ENCODE results near the gene IQCE. TPM values are rescaled to one million over a fixed set of nuclear protein-coding genes. Genes with fewer than 3 reads are reported as not detected.
"Not testable (repeated sequence)": the region's sequence is repeated elsewhere in the genome, so short reads cannot be mapped to it uniquely, and the experiment has no call there.

Gene IQCE
- total RNA-seq, 6 donors from 2014 or later: 18.0 to 51.3 (median 23.9) TPM

- 81 to 83% methylated on average over 14 to 16 of the region's 16 CpGs for WGBS, 2 donors
- peaks cover 0 to 22% (median 2%) of the 10 kb centered on the region in 4 donors for H3K36me3 ChIP-seq
- ATAC-seq (ENCODE audit: low FRiP score in 2 of 2): no peak
- no peak overlapping the region for H3K27ac ChIP-seq
- no peak for TF ChIP-seq CTCF (IDR thresholded peaks at IDR 0.05)
- no peak for TF ChIP-seq POLR2AphosphoS5 (IDR thresholded peaks at IDR 0.05)
- no peak for TF ChIP-seq POLR2A (IDR thresholded peaks at IDR 0.05)
- no peak for TF ChIP-seq EP300 (IDR thresholded peaks at IDR 0.05)
- H3K9me3 ChIP-seq: no peaks in the 10 kb centered on the region
- H3K27me3 ChIP-seq: no peaks in the 10 kb centered on the region
- peak overlapping the region in 3 of 4 donors; percentile 70 to 94 (median 83) for H3K4me3 ChIP-seq
- peaks cover 23 to 39% (median 30%) of the 10 kb centered on the region in 4 donors for H3K4me1 ChIP-seq
- no peak for DNase-seq
These were observed 4.8 kb upstream of the IQCE start for GRCh38 chr7:2553831-2554581.

GRCh38 chr7:2554661-2555111 lies 4.1 kb upstream of the IQCE start:
- DNase-seq: peak in 1 of 2 donors; percentile 42
- H3K27me3 ChIP-seq: no peaks in the 10 kb centered on the region
- H3K27ac ChIP-seq: peak overlapping the region; percentile 96 to 99 (median 98)
- peaks cover 0 to 17% (median 0%) of the 10 kb centered on the region in 4 donors for H3K36me3 ChIP-seq
- TF ChIP-seq POLR2AphosphoS5 (IDR thresholded peaks at IDR 0.05) (no peak), CTCF (IDR thresholded peaks at IDR 0.05) (no peak), POLR2A (IDR thresholded peaks at IDR 0.05) (no peak), EP300 (IDR thresholded peaks at IDR 0.05) (no peak)
- WGBS, 2 donors: 3 to 13% methylated on average over 3 to 9 of the region's 12 CpGs
- ATAC-seq (ENCODE audit: low FRiP score in 2 of 2): no peak
- H3K4me3 ChIP-seq: peak overlapping the region; percentile 70 to 94 (median 84)
- H3K4me1 ChIP-seq: peaks cover 26 to 44% (median 34%) of the 10 kb centered on the region in 4 donors
- no peaks in the 10 kb centered on the region for H3K9me3 ChIP-seq

GRCh38 chr7:2555121-2556052 lies 3.4 kb upstream of the IQCE start, which contains the start of gene BRAT1:
BRAT1 (minus strand) TSS chr7:2555524; CDS start chr7:2554431, 1,093 bp downstream.
- Histone ChIP-seq H3K27ac (peak within 1 kb of the TSS; percentile 96 to 99 (median 98)), H3K9me3 (no peaks in the 10 kb centered on the region), H3K4me1 (peaks cover 33 to 51% (median 40%) of the 10 kb centered on the region in 4 donors), H3K27me3 (no peaks in the 10 kb centered on the region), H3K36me3 (peaks cover 0 to 12% (median 0%) of the 10 kb centered on the region in 4 donors), H3K4me3 (peak within 1 kb of the TSS; percentile 70 to 94 (median 84))
- 0 to 1% methylated on average over 16 to 24 of the region's 79 CpGs for WGBS, 2 donors
- peak in 4 of 6 experiments; percentile 33 to 56 (median 41) for TF ChIP-seq CTCF (IDR thresholded peaks at IDR 0.05)
- TF ChIP-seq EP300 (IDR thresholded peaks at IDR 0.05): no peak
- TF ChIP-seq POLR2A (IDR thresholded peaks at IDR 0.05): peak in 3 of 4 donors; percentile 33 to 80 (median 40)
- peak; percentile 78 to 89 for TF ChIP-seq POLR2AphosphoS5 (IDR thresholded peaks at IDR 0.05)
- ATAC-seq (ENCODE audit: low FRiP score in 2 of 2): peak; percentile 96 to 97
- peak; percentile 98 to 99 for DNase-seq

GRCh38 chr7:2559283-2559950 lies 638 bp downstream of the IQCE start:
- peaks cover 0 to 3% (median 0%) of the 10 kb centered on the region in 4 donors for H3K36me3 ChIP-seq
- DNase-seq: no peak
- TF ChIP-seq POLR2AphosphoS5 (IDR thresholded peaks at IDR 0.05): no peak
- no peak for TF ChIP-seq POLR2A (IDR thresholded peaks at IDR 0.05)
- no peak for TF ChIP-seq CTCF (IDR thresholded peaks at IDR 0.05)
- no peak for TF ChIP-seq EP300 (IDR thresholded peaks at IDR 0.05)
- peaks cover 24 to 44% (median 28%) of the 10 kb centered on the region in 4 donors for H3K4me1 ChIP-seq
- H3K9me3 ChIP-seq: no peaks in the 10 kb centered on the region
- WGBS, 2 donors: 19 to 21% methylated on average over 11 to 18 of the region's 53 CpGs
- H3K27me3 ChIP-seq: no peaks in the 10 kb centered on the region
- ATAC-seq (ENCODE audit: low FRiP score in 2 of 2): no peak
- H3K4me3 ChIP-seq: peak overlapping the region; percentile 64 to 100 (median 88)
- peak overlapping the region; percentile 65 to 86 (median 74) for H3K27ac ChIP-seq

GRCh38 chr7:2563955-2564354 lies 5.2 kb downstream of the IQCE start:
- H3K9me3 ChIP-seq; H3K4me3 ChIP-seq; ATAC-seq (ENCODE audit: low FRiP score in 2 of 2); DNase-seq; H3K27ac ChIP-seq; H3K27me3 ChIP-seq; H3K36me3 ChIP-seq: not testable (repeated sequence)
- WGBS, 2 donors: 94 to 97% methylated on average over 3 of the region's 3 CpGs
- H3K4me1 ChIP-seq: peaks cover 15 to 25% (median 19%) of the 10 kb centered on the region in 4 donors

All from upper lobe of left lung (tissue), 6 donors.